ENCODE results near the gene EOLA2.
"Not testable (repeated sequence)": the region's sequence is repeated elsewhere in the genome, so short reads cannot be mapped to it uniquely, and the experiment has no call there.

Gene EOLA2

DNA sequence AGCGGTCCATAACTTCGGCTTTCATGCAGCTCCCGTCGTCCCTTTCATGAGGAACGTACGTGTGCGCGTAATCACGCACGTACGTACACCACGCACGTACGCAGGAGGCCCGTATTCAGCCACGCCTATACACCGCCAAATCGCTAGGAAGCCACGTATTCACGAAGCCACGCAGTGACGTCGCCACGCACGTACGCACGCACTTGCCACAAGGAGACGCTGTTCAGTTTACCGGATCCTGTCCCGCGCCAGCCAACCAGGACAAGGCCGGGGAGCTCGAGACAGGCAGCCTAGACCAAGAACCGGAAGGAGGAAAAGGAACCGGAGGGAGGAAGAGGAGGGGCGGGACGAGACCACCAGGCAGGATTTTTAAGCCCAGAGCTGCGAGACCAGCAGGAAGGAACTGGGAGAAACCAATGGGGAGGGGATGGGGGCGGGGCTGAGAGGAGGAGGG lies at the start of gene EOLA2:
Gene EOLA2 (minus strand): TSS at position 65 of the 454 bp plus-strand sequence. CDS start 4,617 bp downstream, outside the sequence.
- DNase-seq, result peak; percentile 84

DNA sequence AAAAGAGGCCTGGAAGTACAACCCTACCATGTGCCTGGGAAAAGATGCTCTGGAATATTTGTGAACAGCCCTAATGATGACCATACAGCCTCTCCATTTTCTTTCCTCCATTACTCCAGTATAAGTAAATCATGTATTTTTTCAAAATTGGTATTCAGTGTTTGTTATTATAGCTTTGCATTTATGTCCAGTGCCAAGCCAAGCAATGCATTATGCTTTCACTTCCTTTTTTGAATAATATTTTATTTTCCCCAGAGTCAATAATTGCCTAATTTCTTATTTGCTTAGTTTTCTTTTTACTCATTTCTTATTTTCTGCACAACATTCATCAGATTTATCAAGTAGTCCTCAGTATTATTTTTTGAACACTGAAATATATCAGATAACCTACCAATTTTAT lies 49.3 kb upstream of the EOLA2 start:
- DNase-seq, result no peak

DNA sequence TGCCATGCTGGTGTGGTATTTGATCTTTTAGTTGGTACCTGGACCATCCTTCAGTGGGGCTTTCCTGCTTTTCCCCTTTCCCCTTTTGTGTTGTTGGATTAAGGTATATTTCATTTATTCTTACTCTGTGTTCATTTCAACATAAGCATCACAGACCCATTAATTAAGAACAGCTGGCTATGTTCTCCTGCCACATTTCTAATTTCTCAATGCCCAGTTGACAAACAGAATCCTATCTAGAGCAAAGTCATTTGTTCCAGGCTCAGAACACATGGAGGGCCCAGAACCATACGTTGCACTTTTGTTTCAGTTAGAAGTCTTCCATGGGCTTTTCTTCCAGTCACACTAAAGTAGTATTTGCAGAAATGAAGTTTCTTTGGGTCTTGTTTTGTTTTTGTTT lies 46.1 kb upstream of the EOLA2 start:
- DNase-seq, result no peak

DNA sequence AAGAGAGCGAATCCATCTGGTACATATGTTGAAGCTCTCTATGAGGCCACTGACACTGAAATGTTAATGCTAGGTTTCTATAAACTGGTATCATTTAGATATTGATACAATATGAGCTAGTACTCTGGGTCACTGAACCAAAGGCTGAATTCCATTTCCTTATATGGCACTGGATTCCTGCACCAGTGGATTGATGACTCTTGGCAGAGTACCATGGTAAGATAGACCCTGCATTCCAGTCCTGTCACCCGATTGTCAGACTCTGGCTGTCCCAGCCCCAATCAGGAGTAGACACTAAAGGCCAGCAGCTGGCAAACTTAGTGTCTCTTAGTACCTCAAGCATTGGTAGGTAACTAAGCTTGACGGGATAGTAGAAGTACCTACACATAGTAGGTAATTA lies 44.0 kb upstream of the EOLA2 start:
- no peak for DNase-seq

DNA sequence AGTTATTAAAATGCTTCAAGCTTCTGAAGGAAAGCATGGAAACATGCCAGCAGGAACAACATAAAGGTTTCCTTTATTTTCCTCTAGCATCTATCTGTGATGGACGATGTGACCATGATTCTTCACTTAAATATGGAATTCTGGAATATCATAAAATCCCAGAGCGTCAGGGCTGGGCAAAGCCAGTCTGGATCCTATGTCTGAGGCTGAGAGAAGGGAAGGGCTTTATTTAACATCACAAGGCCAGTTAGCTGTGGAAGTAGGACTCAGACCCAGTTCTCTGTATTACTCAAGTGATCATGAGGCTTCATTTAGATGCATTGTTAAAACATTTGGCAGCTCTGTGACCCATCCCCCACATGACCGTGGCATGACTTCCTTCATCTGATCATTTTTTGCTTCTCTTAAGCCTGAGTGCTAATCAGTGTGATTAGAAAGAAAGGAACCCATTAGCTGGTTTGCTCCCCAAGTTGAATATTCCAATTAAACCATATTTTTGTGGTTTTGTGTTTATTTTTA lies 40.9 kb upstream of the EOLA2 start:
- no peak for DNase-seq

DNA sequence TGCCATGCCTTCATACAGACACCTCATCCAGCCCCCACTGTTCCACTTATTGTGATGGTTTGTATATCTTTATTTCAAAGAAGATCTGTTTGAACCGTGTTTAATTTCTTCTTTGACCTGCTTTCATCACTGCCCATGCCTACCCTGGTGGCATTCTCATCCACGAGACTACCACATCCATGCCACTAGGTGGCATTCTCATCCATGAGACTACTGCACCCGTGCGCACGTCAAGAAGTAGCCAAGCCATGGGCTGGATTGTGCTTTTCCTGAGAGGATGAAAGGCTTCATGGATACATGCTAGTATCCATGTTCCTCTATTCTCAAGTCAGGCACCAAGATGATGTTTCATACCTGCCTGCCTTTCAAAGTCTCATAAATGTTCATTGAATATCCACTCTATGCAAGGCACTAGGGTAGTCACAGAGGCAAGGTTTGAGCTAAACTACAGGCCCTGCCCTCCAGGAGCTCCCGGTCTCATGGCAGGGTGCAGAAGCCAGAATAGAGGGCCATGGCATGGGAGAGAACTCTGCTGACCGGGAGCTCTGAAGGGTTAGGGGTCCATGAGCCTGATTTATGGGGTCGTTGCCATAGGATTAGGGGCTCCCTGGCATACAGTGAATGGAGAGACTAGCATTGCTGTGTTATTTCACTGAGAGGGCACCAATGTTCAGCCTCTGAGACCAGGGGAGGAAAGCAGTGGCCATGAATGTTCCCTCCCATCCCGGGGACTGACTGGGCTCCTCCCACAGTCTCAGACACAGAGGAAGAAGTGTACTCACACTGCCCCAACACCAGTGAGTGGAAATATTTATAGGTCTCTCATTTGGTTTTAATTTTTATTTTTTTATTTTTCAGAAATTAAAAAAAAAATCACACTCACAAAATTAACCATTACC lies 24.8 kb upstream of the EOLA2 start:
- peak; percentile 3 for DNase-seq

DNA sequence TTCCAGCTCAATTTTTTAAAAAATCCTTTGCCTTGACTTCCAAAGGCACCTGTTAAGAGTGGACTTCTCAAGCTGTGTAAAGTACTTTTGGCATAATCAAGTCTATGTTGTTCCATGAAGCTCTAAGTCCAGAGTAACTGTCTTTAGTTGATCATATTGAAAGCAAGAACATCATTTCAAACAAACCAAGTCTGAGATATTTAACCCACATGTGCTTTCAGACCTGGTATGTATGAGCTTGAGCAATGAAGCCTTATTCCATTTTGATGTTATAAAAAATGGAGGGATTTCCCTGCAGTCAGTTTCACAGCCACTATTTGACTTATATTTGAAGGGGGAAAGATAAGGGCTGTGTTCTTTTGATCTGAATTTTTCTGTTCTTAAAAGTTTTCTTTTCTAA lies 23.7 kb upstream of the EOLA2 start:
- DNase-seq, result no peak

DNA sequence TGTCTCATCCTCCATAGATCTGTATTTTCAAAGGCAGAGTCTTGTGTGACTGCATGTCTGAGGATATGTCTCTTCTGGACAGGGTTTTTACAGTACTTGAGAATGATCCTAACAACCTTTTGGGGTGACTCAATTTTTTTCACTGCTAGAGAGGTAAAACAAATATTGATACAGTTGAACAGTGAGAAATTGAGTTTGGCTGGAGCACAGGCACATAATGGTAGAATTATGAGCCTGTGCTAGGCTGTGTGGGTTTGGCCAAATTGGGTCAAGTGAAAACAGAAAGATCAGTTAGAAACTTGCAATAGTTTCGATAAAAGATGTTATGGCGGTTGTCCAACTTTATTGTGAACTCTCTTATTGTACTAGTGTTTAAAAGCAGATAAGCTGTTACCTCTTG lies 23.3 kb upstream of the EOLA2 start:
- no peak for DNase-seq

DNA sequence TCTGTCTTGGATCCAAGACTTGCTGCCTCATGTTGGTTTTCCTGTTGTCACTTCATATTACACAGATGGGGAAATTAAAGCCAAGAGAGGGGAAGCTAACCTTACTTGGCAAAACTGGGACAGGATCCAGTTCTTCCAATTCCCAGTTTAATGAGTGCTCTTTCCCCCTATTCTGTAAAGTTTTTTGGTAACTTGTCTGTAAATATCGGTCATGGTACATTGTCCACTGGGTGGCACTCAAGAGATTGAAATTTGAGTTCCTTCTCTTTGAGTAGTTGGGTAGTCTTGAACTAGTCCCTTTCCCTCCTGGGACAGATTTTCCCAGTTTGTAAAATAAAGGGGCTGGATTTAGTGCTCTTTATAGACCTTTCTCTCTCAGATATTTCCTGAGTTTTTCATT lies 12.4 kb upstream of the EOLA2 start:
- no peak for DNase-seq

DNA sequence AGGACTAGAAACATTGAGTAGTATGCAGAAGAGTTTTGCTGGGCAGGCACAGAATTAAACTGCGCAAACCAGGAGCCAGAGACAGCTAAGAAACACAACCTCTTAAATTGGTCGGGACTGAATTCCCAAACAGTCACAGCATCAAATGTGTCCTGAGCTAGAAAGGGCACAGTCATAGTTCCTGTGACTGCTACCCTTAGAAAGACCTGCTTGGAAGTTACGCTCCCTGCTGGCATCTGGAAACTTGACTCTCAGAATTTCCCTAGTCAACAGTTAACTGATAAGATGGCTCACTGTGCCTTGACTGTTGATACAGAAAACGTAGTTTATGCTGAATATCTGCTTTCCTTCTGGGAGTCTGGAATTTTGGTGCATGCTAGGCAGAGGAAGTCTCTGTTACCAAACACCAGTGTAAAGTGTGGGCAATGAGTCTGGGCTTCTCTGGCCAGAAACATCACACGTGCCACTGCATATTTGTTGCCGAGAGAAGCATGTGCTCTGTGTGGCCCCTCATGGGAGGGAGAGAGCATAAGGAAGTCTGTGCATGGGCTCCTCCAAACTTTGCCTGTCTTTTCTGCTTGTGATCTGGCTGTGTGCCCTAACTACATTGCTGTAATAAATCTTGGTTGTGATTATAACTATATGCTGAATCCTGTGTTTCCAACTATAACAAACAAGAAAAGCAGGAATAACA lies 11.6 kb upstream of the EOLA2 start:
- DNase-seq, result no peak

DNA sequence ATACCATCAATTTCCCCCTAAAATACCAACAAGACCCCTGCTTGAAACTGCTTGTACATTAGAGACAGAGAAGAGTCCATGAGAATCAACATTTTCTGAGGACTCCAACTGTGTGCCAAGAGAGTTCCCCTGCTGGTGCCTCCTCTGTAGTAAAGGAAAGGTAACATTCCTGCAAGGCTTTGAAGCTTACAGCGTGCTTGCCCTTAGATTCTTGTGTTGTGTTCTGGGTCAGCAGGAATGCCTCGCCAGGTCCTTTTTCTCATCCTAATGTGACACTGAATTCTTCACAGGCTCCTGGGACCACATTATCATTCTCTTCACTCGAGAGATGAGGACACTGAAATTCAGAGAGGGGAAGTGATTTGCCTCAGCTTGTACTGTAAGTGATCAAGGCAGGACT lies 9.7 kb upstream of the EOLA2 start:
- DNase-seq, result no peak

DNA sequence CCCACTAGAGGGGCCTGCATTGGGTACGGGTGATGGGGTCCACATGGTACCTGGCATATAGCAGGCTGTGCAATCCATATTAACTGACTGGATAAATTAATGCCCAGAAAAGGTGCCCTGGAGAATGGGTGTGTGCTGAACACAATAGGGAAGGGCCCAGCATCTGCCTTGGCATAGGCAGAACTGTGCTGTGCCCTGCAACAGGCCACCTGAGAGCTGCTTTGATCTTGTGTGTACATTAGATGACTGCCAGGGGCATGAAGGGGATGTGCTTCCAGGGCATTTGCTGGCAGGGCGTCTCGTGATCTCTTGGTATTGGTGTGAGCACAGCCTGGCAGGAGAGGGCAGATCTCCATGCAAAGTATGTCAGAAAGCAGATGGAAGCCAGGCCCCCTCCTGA lies 8.6 kb upstream of the EOLA2 start:
- DNase-seq, result not testable (repeated sequence)

DNA sequence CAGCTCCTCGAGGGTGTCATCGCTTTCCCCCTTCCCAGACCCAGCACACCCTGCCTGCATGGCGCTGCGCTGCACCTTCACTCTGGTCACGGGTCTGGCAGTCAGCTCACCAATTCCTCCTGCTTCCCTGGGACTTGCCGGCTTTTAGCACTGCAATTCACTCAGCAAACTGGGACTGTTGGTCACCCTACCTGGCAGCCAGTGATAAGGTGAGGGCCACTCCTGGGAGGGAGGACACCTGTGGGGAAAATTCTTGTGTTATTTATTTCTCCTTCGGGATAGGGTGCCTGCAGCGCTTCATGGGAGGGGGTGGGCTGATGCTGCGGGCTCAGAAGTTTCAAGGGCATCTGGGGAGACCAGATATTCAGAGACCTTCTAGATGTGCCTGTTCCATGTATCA lies 7.5 kb upstream of the EOLA2 start:
- DNase-seq, result not testable (repeated sequence)

DNA sequence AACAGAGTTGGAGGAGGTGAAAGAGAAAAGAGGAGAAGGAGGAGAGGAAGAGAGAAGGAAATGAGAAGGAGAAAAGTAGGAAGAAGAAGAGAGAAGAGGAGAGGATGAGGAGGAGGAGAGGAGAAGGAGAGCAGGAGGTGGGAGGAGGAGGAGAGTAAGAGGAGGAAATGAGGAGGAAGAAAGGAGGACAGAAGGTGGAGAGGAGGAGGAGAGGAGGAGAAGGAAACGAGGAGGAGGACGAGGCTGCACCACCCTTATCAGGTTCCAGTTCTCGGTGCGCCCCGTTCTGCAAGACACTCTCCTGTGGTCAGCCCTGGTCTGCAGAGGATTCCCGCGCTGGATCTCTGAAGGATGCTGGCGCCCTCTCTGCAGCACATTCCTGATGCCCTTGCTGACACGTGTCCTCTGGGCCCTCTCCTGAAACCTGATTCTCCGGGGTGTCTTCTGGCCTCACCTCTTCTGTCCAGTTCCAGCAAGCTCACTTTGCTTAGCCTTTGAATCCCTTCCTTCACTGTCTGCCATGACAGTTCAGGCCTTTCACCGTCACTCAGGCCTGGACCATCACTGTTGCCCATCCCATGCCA lies 6.9 kb upstream of the EOLA2 start:
- DNase-seq, result not testable (repeated sequence)

DNA sequence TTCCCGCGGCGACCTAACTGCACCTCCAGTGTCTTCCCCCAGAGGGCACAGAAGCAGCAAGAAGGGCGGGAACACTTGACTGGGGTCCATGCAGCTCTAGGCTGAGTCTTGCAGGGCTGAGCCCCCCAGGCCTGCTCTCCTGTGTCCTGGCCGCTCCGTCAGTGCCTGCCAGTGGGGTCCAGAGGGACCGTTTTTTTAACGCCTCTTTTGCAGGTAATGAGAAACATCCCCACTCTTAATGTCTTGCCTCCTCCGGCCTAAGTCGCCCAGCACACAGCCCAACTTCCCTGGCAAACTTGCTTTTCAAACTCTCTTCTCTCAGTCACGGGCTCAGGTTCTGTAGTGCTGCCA lies 2.4 kb upstream of the EOLA2 start:
- not testable (repeated sequence) for DNase-seq

DNA sequence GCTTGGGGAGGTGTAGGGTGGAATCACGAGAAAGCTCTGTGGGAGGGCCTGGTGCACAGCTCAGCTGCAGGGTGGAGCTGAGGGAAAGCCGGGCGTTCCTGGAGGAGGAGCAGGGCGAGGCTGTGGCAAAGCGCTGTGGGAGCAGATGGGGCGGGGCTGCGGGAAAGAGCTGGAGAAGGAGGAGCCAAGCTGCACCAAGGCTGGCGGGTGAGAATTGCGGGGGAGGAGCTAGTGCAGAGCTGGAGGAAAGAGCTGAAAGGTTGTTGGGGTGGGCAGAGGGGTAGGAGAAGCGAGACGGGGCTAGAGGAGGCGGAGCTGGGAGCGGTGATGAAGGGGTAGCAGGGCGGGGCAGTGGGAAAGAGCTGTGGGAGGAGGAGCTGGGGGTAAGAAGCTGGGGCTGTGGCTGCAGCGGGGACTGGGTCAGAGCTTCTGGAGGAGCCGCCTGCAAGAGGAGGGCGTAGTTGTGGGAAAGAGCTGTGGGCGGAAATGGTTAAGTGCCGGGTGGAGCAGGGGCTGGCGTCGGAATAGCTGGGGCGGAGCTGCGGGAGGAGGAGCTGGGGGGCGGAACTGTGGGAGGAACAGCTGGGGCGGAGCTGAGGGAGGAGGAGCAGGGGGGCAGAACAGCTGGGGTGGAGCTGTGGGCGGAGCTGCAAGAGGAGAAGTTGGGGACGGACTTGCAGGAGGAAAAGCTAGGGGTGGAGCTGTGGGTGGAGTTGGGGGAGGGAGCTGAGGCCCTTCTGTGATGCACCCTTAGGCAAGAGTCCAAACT lies 1.8 kb upstream of the EOLA2 start:
- DNase-seq, result peak; percentile 78

DNA sequence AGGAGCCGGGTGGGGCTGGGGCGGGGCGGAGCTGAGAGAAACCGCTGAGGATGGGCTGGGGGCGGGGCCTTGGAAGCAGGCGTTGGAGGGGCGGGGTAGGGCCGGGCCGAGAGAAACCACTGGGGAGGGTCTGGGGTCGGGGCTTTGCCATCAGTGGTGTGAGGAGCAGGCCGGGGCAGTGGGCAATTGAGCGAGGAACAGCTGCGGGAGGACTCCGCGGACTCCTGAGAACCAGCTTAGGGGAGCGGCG lies 1.3 kb upstream of the EOLA2 start:
- no peak for DNase-seq

DNA sequence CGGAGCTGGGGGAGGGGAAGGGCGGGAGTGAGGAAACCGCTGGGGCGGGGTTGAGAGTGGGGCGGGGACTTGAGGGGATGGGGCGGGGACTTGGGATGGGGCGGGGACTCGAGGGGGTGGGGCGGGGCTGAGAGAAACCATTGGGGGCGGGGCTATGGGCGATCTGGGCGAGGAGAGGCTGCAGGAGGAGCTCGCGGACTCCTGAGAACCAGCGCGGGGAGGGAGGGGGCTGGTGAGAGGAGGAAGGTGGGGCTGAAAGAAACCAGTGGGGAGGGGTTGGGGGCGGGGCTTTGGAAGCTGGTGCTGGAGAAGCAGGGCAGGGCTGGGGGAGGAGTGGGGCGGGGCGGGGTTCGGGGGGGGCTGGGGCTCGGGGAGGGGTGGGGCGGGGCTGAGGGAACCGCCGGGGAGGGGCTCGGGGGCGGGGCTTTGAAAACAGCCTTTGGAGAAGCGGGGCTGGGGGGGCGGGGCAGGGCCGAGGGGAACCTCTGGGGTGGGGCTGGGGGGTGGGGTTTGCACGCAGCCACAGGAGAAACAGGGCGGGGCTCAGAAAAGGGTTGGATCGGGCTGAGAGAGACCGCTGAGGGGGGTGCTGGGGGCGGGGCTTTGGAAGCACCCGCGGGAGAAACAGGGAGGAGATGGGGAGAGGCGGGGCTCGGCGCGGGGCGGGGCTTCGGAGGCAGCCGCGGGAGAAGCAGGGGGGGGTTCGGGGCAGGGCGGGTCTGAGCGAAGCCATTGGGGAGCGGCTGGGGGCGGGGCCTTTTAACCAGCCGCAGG lies 777 bp upstream of the EOLA2 start:
- peak; percentile 74 for DNase-seq

DNA sequence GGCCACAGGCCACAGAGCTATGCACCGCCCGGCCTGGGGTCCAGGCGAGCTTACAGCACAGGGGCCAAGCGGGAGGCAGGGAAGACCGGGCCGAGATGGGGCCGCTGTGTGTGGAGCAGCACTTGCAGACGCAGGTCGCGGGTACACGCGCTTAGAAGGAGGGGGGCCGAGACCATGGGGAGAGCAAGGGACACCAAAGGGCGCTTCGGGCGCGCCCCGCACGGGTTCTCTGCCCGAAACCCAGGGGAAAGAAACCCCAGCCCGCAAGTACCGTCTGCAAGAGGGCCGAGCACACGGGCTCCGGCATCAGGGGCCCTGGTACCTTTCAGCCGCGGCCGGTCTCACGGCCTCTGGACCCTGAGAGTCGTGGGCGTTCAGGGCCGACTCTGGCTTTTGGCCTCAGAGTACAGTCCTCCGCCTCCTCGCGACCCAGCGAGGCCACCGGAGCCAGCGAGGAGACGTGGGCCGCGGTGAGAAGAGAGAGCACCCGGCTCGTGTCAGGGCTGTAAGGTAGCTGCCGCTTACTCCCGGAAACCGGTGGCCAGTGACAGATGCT lies 342 bp downstream of the EOLA2 start:
- DNase-seq, result no peak

DNA sequence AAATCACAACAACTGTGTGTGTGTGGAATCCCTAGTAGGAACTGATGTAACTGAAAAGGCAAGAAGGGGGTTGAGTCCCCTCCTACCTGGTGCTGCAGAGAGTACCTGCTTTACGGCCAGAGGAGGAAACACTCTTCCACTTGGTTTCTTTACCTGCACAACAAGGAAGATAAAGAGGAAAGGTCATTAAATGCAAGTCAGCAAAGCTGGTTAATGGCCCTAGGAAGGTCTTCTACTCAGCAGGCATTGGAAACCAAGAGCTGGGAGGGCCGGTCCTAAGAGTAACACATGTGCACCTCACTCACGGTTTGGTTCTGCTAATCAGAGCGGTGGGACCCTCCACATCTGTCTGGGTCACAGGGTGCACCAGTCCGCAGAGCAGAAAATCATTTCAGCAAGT lies 963 bp downstream of the EOLA2 start:
- not testable (repeated sequence) for DNase-seq

DNA sequence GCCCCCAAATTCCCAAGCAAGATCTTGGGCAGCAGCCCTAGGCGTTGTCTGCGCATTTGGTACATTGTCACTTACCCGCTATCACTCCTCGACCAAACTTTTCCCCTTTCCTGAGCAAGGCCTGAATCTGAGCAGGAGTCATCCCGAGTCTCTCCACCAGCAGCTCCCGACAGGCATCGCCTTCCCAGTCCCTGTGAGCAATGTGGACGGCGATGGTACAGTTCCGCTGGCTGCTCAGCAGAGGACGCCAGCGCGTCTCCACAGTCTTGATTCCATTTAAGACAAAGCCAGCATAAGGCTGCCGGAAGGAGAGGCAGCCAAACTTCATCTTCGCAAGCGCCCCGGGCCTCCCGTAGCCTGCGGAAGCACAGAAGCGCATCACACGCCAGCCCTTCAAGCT lies 4.7 kb downstream of the EOLA2 start:
- not testable (repeated sequence) for DNase-seq

DNA sequence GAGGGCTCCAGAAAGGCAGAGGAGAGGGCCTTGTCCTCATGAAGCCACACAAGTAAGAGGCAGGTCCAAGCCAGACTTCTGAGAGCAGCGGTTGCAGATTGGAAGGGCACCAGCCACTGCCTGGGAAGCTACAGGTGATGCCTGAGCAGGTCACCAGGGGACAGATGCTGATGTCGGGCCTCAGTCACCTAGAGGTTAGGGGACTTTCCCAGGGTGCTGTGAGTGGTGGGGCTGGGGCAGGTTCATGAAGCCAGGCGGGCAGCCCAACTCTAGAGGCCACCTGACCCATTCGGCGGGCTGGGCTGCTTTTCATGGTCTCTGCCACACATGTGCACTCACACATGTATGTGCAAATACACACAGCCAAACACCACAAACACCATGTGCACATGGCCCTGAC lies 5.3 kb downstream of the EOLA2 start:
- DNase-seq, result not testable (repeated sequence)

Measured in NCI-H2029 treated with DMSO at 0.1 percent for 48 hours (cell line).